Measurements from ENCODE around the gene MPLKIP. TPM values are rescaled to one million over a fixed set of nuclear protein-coding genes. Genes with fewer than 3 reads are reported as not detected.

MPLKIP gene
- total RNA-seq, 1 donor from 2014 or later, result 38.0 TPM

- TF ChIP-seq, protein P1, sequence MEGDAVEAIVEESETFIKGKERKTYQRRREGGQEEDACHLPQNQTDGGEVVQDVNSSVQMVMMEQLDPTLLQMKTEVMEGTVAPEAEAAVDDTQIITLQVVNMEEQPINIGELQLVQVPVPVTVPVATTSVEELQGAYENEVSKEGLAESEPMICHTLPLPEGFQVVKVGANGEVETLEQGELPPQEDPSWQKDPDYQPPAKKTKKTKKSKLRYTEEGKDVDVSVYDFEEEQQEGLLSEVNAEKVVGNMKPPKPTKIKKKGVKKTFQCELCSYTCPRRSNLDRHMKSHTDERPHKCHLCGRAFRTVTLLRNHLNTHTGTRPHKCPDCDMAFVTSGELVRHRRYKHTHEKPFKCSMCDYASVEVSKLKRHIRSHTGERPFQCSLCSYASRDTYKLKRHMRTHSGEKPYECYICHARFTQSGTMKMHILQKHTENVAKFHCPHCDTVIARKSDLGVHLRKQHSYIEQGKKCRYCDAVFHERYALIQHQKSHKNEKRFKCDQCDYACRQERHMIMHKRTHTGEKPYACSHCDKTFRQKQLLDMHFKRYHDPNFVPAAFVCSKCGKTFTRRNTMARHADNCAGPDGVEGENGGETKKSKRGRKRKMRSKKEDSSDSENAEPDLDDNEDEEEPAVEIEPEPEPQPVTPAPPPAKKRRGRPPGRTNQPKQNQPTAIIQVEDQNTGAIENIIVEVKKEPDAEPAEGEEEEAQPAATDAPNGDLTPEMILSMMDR (IDR thresholded peaks at IDR 0.05; ENCODE audit: unreplicated experiment), result no peak
- no peak for DNase-seq (ENCODE audit: low spot score, unreplicated experiment)
- H3K27ac Mint-ChIP-seq, result no peak overlapping the region
Measured at GRCh38 chr7:40167291-40167690, 32.9 kb upstream of the MPLKIP start.

DNA sequence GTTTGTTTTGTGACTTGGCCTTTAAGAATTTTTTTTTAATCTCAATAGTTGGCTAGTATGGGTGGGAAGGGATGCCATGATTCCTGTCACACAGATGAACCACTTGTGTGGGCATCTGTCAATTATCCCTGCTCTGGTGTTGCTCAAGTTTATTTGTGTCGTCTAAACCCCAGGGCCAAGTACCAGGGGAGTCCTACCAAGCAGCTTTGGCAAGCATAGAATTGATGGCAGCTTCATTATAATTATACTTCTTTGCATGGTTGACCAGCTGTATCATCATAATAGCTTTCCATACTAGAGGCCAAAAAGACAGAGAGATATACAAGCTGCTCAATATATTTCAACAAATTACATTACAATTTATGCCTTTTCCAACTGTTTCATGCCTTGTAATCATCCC is 30.8 kb upstream of the MPLKIP start:
- Mint-ChIP-seq H3K27me3 (no peaks in the 10 kb centered on the region), H3K4me1 (ENCODE audit: low read depth) (no peaks in the 10 kb centered on the region), H3K27ac (no peak overlapping the region), H3K9me3 (ENCODE audit: low read depth) (no peaks in the 10 kb centered on the region), H3K36me3 (ENCODE audit: insufficient read depth) (no peaks in the 10 kb centered on the region), H3K4me3 (ENCODE audit: low read depth) (no peak overlapping the region)
- DNase-seq (ENCODE audit: low spot score, unreplicated experiment), result no peak
- TF ChIP-seq, protein P1 (IDR thresholded peaks at IDR 0.05; ENCODE audit: unreplicated experiment), result no peak

More at GRCh38 chr7:40167291-40167690, 32.9 kb upstream of the MPLKIP start:
- no peaks in the 10 kb centered on the region for H3K9me3 Mint-ChIP-seq (ENCODE audit: low read depth)
- no peaks in the 10 kb centered on the region for H3K27me3 Mint-ChIP-seq
- no peak overlapping the region for H3K4me3 Mint-ChIP-seq (ENCODE audit: low read depth)
- H3K36me3 Mint-ChIP-seq (ENCODE audit: insufficient read depth), result no peaks in the 10 kb centered on the region
- no peaks in the 10 kb centered on the region for H3K4me1 Mint-ChIP-seq (ENCODE audit: low read depth)

DNA sequence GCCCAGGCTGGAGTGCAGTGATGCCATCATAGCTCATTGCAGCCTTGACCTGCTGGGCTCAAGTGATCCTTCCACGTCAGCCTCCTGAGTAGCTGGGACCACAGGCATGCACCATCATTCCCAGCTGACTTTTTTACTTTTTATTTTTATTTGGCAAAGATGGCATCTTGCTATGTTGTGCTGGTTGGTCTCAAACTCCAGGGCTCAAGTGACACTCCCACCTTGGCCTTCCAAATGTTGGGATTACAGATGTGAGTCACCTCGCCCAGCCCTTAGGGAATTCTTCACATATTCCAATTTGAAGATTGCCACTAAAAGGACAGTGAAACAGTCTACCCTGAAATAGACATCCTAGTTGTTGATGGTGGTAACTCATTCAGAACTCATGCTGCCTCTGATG is 28.1 kb upstream of the MPLKIP start:
- TF ChIP-seq, protein P1 (IDR thresholded peaks at IDR 0.05; ENCODE audit: unreplicated experiment), result no peak
- no peak overlapping the region for H3K4me3 Mint-ChIP-seq (ENCODE audit: low read depth)
- DNase-seq (ENCODE audit: low spot score, unreplicated experiment), result no peak
- no peaks in the 10 kb centered on the region for H3K9me3 Mint-ChIP-seq (ENCODE audit: low read depth)
- no peaks in the 10 kb centered on the region for H3K36me3 Mint-ChIP-seq (ENCODE audit: insufficient read depth)
- no peaks in the 10 kb centered on the region for H3K27me3 Mint-ChIP-seq
- no peaks in the 10 kb centered on the region for H3K4me1 Mint-ChIP-seq (ENCODE audit: low read depth)
- no peak overlapping the region for H3K27ac Mint-ChIP-seq

- Mint-ChIP-seq H3K36me3 (ENCODE audit: insufficient read depth) (no peaks in the 10 kb centered on the region), H3K9me3 (ENCODE audit: low read depth) (no peaks in the 10 kb centered on the region), H3K27me3 (no peaks in the 10 kb centered on the region), H3K27ac (no peak overlapping the region), H3K4me3 (ENCODE audit: low read depth) (no peak overlapping the region), H3K4me1 (ENCODE audit: low read depth) (no peaks in the 10 kb centered on the region)
- no peak for DNase-seq (ENCODE audit: low spot score, unreplicated experiment)
- TF ChIP-seq, protein P1 (IDR thresholded peaks at IDR 0.05; ENCODE audit: unreplicated experiment), result no peak
Measured at GRCh38 chr7:40156988-40157387, 22.6 kb upstream of the MPLKIP start.

- no peak for DNase-seq (ENCODE audit: low spot score, unreplicated experiment)
- Mint-ChIP-seq H3K4me3 (ENCODE audit: low read depth) (no peak overlapping the region), H3K4me1 (ENCODE audit: low read depth) (peaks cover 2% of the 10 kb centered on the region), H3K36me3 (ENCODE audit: insufficient read depth) (no peaks in the 10 kb centered on the region), H3K27ac (no peak overlapping the region), H3K27me3 (no peaks in the 10 kb centered on the region), H3K9me3 (ENCODE audit: low read depth) (peaks cover 6% of the 10 kb centered on the region)
- TF ChIP-seq, protein P1 (IDR thresholded peaks at IDR 0.05; ENCODE audit: unreplicated experiment), result no peak
Measured at GRCh38 chr7:40151504-40151903, 17.1 kb upstream of the MPLKIP start.
